HepG2 (cell line): ENCODE measurements around the gene VCPKMT. TPM values are rescaled to one million over a fixed set of nuclear protein-coding genes. Genes with fewer than 3 reads are reported as not detected.

Experiments
- ATAC-seq: fragments of 200-7000 bp; cut with Tn5 transposase; 3 replicates; pipeline ENCODE4 v1.9.1; 2020; ENCODE audit warnings: mild to moderate bottlenecking, moderate library complexity
- BruUV-seq: library from RNA; stranded (reverse); fragments of 400-500 nt; replicated peaks from 2 replicates; lab custom pipeline; 2021; lab: Mats Ljungman, UMichigan
- CTCF ChIA-PET: fragments of 300-600 bp; formaldehyde crosslinking; extraction: SDS; loops from one replicate; lab custom pipeline; 2021; ENCODE audit warnings: low total read pairs, inconsistent platforms, low intra/inter-chr PET ratio; lab: Yijun Ruan, JAX
- POLR2A ChIA-PET: fragments of 350-600 bp; sonication (Branson Sonifier 250); formaldehyde crosslinking; loops from one replicate; lab custom pipeline; 2020; ENCODE audit warnings: antibody characterized with exemption, inconsistent platforms; lab: Yijun Ruan, JAX
- DNase-seq: peaks from one replicate; pipeline ENCODE4 v3.0.0-alpha.2; 2015; ENCODE audit warnings: low spot score
- FAIRE-seq: peaks from 3 replicates; lab custom pipeline; 2011; peaks lifted over from hg19 to GRCh38; lab: Jason Lieb, UNC
- H2AFZ ChIP-seq: one replicate; pipeline ENCODE4 v1.6.1; 2011; ENCODE audit warnings: low read length, inconsistent platforms
- H3K27ac ChIP-seq: fragments of 300-600 bp; 3 replicates; pipeline ENCODE4 v1.8.0; 2011; ENCODE audit warnings: mixed run types, mild to moderate bottlenecking, mixed read lengths, low read length, inconsistent platforms; ENCODE audit not compliant: insufficient read depth; ENCODE audit errors: extremely low read length
- H3K27me3 ChIP-seq, 2 experiments: fragments of 200-600 bp in 1 of 2; 2 replicates in 1 of 2; 3 replicates in 1 of 2; pipeline versions ENCODE4 v1.6.0 to v1.8.0; 2011; ENCODE audit warnings: low read length in 2 of 2, mild to moderate bottlenecking in 2 of 2, moderate library complexity in 2 of 2, inconsistent platforms in 1 of 2; ENCODE audit not compliant: insufficient read depth in 2 of 2, control insufficient read depth in 1 of 2
- H3K36me3 ChIP-seq, 2 experiments: fragments of 200-600 bp in 1 of 2; replicated peaks in 1 of 2; 2 replicates in 1 of 2; 3 replicates in 1 of 2; pipeline versions ENCODE4 v1.5.1 to v1.8.0; 2011; ENCODE audit warnings: low read length in 2 of 2, inconsistent platforms in 1 of 2; ENCODE audit not compliant: insufficient read depth in 2 of 2, control insufficient read depth in 1 of 2
- H3K4me1 ChIP-seq: 2 replicates; pipeline ENCODE4 v1.5.1; 2012; ENCODE audit warnings: low read length, inconsistent platforms; ENCODE audit not compliant: insufficient read depth
- H3K4me2 ChIP-seq: 2 replicates; pipeline ENCODE4 v1.6.0; 2011; ENCODE audit warnings: low read depth, low read length, inconsistent platforms
- H3K4me3 ChIP-seq, 3 experiments: fragments of 200-600 bp in 1 of 3; sonication (generic), shearing (Covaris generic) in 1 of 3; replicated peaks in 1 of 3; 2 replicates each; pipeline ENCODE4 v1.5.1; 2011 to 2016; ENCODE audit warnings: low read length in 3 of 3, inconsistent platforms in 2 of 3, low read depth in 2 of 3, mild to moderate bottlenecking in 2 of 3, control low read depth in 1 of 3, mixed read lengths in 1 of 3; ENCODE audit not compliant: insufficient read depth in 1 of 3
- H3K79me2 ChIP-seq: one replicate; pipeline ENCODE4 v1.6.1; 2011; ENCODE audit warnings: low read length, inconsistent platforms; ENCODE audit not compliant: insufficient read depth
- H3K9ac ChIP-seq: 2 replicates; pipeline ENCODE4 v1.6.0; 2011; ENCODE audit warnings: mild to moderate bottlenecking, low read depth, low read length, inconsistent platforms; ENCODE audit not compliant: insufficient read depth
- H3K9me3 ChIP-seq: 2 replicates; pipeline ENCODE4 v1.5.1; 2012; ENCODE audit warnings: mild to moderate bottlenecking, low read length
- H4K20me1 ChIP-seq: 2 replicates; pipeline ENCODE4 v1.6.0; 2011; ENCODE audit warnings: inconsistent platforms, mild to moderate bottlenecking, low read length, moderate library complexity; ENCODE audit not compliant: insufficient read depth
- AKAP8 ChIP-seq: sonication (generic); formaldehyde crosslinking; IDR thresholded peaks from 2 replicates; pipeline ENCODE4 v1.5.1; 2020; ENCODE audit warnings: mild to moderate bottlenecking, missing genetic modification reagents
- HCFC1 ChIP-seq: fragments of 150-350 bp; IDR thresholded peaks from 2 replicates; pipeline ENCODE4 v1.6.1; 2014; ENCODE audit warnings: low read depth, low read length
- HDAC6 ChIP-seq: fragments of 200-600 bp; sonication (generic); IDR thresholded peaks from 2 replicates; pipeline ENCODE4 v1.7.0; 2017; ENCODE audit warnings: mild to moderate bottlenecking, antibody characterized with exemption, low read length, low read depth
- NAIF1 ChIP-seq: sonication (generic); formaldehyde crosslinking; IDR thresholded peaks from 2 replicates; pipeline ENCODE4 v1.5.0; 2020; ENCODE audit warnings: mild to moderate bottlenecking, missing genetic modification reagents, borderline replicate concordance
- SP2 ChIP-seq: sonication (generic); formaldehyde crosslinking; IDR thresholded peaks from 2 replicates; pipeline ENCODE4 v1.5.1; 2020; ENCODE audit warnings: mild to moderate bottlenecking, missing genetic modification reagents
- SSRP1 ChIP-seq: IDR thresholded peaks from 2 replicates; pipeline ENCODE4 v1.6.1; 2016; ENCODE audit warnings: control low read depth
- TOPORS ChIP-seq: sonication (generic); formaldehyde crosslinking; IDR thresholded peaks from 2 replicates; pipeline ENCODE4 v1.8.0; 2023; ENCODE audit warnings: mild to moderate bottlenecking, missing genetic modification reagents
- ZBTB33 ChIP-seq: sonication (generic); formaldehyde crosslinking; IDR thresholded peaks from 2 replicates; pipeline ENCODE4 v1.4.0; 2020; ENCODE audit warnings: missing genetic modification reagents
- ZFP37 ChIP-seq: sonication (generic); formaldehyde crosslinking; IDR thresholded peaks from 2 replicates; pipeline ENCODE4 v1.4.0; 2020; ENCODE audit warnings: missing genetic modification reagents, borderline replicate concordance
- ZNF333 ChIP-seq: sonication (generic); formaldehyde crosslinking; IDR thresholded peaks from 2 replicates; pipeline ENCODE4 v1.4.0; 2020; ENCODE audit warnings: mild to moderate bottlenecking, missing genetic modification reagents, borderline replicate concordance
- ZNF383 ChIP-seq: sonication (generic); formaldehyde crosslinking; IDR thresholded peaks from 2 replicates; pipeline ENCODE4 v1.4.0; 2020; ENCODE audit warnings: missing genetic modification reagents, mild to moderate bottlenecking, borderline replicate concordance
- ZNF432 ChIP-seq: sonication (generic); formaldehyde crosslinking; IDR thresholded peaks from 2 replicates; pipeline ENCODE4 v1.5.0; 2020; ENCODE audit warnings: missing genetic modification reagents, mild to moderate bottlenecking, borderline replicate concordance
- ZNF678 ChIP-seq: sonication (generic); formaldehyde crosslinking; IDR thresholded peaks from 2 replicates; pipeline ENCODE4 v1.4.0; 2020; ENCODE audit warnings: mild to moderate bottlenecking, missing genetic modification reagents
- ZNF83 ChIP-seq: sonication (generic); formaldehyde crosslinking; IDR thresholded peaks from 2 replicates; pipeline ENCODE4 v1.4.0; 2020; ENCODE audit warnings: missing genetic modification reagents, mild to moderate bottlenecking, borderline replicate concordance
- WGBS: methylation state at CpG from one replicate; pipeline ENCODE4 v1.1.6; 2017; ENCODE audit warnings: low lambda C conversion rate; 5-methylcytosine and 5-hydroxymethylcytosine counted together
- in situ Hi-C: cut with HindIII; loops from 2 replicates; pipeline ENCODE4 v1.10.0; 2017; ENCODE audit warnings: low pct_unique_long_range_greater_than_20kb; ENCODE audit not compliant: extremely low pct_ligation_motif_present
- intact Hi-C: fragments of 100-400 bp; cut with micrococcal nuclease; formaldehyde crosslinking; loops from one replicate; pipeline ENCODE4 v1.10.0; 2022; ENCODE audit not compliant: unreplicated experiment
- polyA plus RNA-seq, 8 experiments: library from polyadenylated mRNA; depleted of rRNA in 3 of 8; stranded (reverse) in 7 of 8; unstranded in 1 of 8; fragments of >200 nt; fragmentation: Illumina TruSeq in 4 of 8; extraction: Trizol in 4 of 8; gene quantifications; 2 replicates each; pipeline versions ENCODE4 v1.2.1 to v1.2.3, GENCODE V29; 2011 to 2016; ENCODE audit warnings: low read depth in 4 of 8, missing spikeins in 1 of 8, mixed read lengths in 1 of 8; ENCODE audit not compliant: insufficient read depth in 1 of 8
- total RNA-seq, 5 experiments: library from RNA; depleted of rRNA; stranded (reverse); fragments of >200 nt; fragmentation: Illumina TruSeq; extraction: Trizol; gene quantifications; 2 replicates each; pipeline ENCODE4 v1.2.3, GENCODE V29; 2016; ENCODE audit warnings: low read depth in 1 of 5
- TF ChIP-seq, protein P1 (sequence below): sonication (generic); formaldehyde crosslinking; IDR thresholded peaks from 2 replicates; pipeline ENCODE4 v1.9.0; 2021; ENCODE audit warnings: missing genetic modification reagents, borderline replicate concordance

Gene VCPKMT
- total and polyA plus RNA-seq, 2 of the 13 experiments (the other 11 are each of a cell fraction or from before 2014, with no cell fraction given) = 3.9 to 5.4 TPM

DNA sequence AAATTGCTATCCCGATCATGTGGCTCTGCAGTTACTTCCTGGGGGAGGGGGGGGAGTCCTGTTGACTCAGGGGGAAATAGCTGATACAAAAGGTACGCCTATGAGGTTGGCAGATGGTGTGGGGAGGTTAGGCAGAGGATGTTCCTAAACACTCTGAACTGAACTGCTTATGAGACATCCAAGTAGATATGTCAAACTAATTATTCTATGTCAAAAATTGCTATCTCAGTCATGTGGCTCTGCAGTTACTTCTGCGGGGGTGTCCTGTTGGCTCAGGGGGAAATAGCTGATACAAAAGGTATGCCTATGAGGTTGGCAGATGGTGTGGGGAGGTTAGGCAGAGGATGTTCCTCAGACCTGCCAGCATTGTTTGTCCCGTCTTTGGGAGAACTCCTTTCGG lies 5.1 kb upstream of the VCPKMT start:
- in situ Hi-C loops = no loop called here

More for the DNA sequence above, 5.1 kb upstream of the VCPKMT start:
- no peak overlapping the region for H3K4me3 ChIP-seq
- no peak overlapping the region for H3K4me2 ChIP-seq
- WGBS = 99% methylated on average over 5 of the region's 5 CpGs
- no peaks in the 10 kb centered on the region for H3K79me2 ChIP-seq
- intact Hi-C loops = no loop called here
- no peaks in the 10 kb centered on the region for H3K27me3 ChIP-seq
- no TSS peak for BruUV-seq
- POLR2A ChIA-PET = no interaction called here
- peaks cover 5% of the 10 kb centered on the region for H3K4me1 ChIP-seq
- DNase-seq (no peak), ATAC-seq (no peak), FAIRE-seq (peak; percentile 44)
- CTCF ChIA-PET = no interaction called here
- H4K20me1 ChIP-seq = no peaks in the 10 kb centered on the region
- peaks cover 1 to 8% of the 10 kb centered on the region in 2 experiments; a peak in 1 of 5 replicates for H3K36me3 ChIP-seq
- H3K9me3 ChIP-seq = no peaks in the 10 kb centered on the region
- TF ChIP-seq ZFP37 (CRISPR knock-in tag) = no peak
- TF ChIP-seq HDAC6 = no peak
- TF ChIP-seq SSRP1 = no peak
- no peak for TF ChIP-seq ZNF83 (CRISPR knock-in tag)
- TF ChIP-seq ZBTB33 (CRISPR knock-in tag) = no peak
- TF ChIP-seq NAIF1 (CRISPR knock-in tag) = no peak
- TF ChIP-seq ZNF333 (CRISPR knock-in tag) = no peak
- TF ChIP-seq ZNF678 (CRISPR knock-in tag) = no peak
- TF ChIP-seq ZNF432 = no peak
- no peak for TF ChIP-seq HCFC1
- no peak for TF ChIP-seq ZNF383
- TF ChIP-seq AKAP8 (CRISPR knock-in tag) = no peak
- TF ChIP-seq TOPORS (CRISPR knock-in tag) = no peak
- no peak for TF ChIP-seq SP2 (CRISPR knock-in tag)
- TF ChIP-seq, protein P1, sequence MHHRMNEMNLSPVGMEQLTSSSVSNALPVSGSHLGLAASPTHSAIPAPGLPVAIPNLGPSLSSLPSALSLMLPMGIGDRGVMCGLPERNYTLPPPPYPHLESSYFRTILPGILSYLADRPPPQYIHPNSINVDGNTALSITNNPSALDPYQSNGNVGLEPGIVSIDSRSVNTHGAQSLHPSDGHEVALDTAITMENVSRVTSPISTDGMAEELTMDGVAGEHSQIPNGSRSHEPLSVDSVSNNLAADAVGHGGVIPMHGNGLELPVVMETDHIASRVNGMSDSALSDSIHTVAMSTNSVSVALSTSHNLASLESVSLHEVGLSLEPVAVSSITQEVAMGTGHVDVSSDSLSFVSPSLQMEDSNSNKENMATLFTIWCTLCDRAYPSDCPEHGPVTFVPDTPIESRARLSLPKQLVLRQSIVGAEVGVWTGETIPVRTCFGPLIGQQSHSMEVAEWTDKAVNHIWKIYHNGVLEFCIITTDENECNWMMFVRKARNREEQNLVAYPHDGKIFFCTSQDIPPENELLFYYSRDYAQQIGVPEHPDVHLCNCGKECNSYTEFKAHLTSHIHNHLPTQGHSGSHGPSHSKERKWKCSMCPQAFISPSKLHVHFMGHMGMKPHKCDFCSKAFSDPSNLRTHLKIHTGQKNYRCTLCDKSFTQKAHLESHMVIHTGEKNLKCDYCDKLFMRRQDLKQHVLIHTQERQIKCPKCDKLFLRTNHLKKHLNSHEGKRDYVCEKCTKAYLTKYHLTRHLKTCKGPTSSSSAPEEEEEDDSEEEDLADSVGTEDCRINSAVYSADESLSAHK (CRISPR knock-in tag) = no peak
- H2AFZ ChIP-seq = no peak overlapping the region
- H3K9ac ChIP-seq = no peak overlapping the region
- no peak overlapping the region for H3K27ac ChIP-seq
